GM12864 (cell line): ENCODE measurements around the gene CCND3.

ENCODE experiments used
- DNase-seq: peaks from one replicate; pipeline ENCODE4 v3.0.0-alpha.2; 2011; ENCODE audit warnings: low read depth
- H3K4me3 ChIP-seq: 2 replicates; pipeline ENCODE4 v1.5.1; 2011; ENCODE audit warnings: mild to moderate bottlenecking, low read depth, low read length, control low read depth
- TF ChIP-seq, protein P1 (sequence below): IDR thresholded peaks from 2 replicates; pipeline ENCODE4 v1.5.1; 2011; ENCODE audit warnings: low read depth, mild to moderate bottlenecking, moderate library complexity, low read length, control low read depth, inconsistent platforms; ENCODE audit errors: missing control alignments

The CCND3 gene

GRCh38 chr6:41921712-41921998, 20.0 kb downstream of the CCND3 start:
- DNase-seq = no peak
- TF ChIP-seq, protein P1, sequence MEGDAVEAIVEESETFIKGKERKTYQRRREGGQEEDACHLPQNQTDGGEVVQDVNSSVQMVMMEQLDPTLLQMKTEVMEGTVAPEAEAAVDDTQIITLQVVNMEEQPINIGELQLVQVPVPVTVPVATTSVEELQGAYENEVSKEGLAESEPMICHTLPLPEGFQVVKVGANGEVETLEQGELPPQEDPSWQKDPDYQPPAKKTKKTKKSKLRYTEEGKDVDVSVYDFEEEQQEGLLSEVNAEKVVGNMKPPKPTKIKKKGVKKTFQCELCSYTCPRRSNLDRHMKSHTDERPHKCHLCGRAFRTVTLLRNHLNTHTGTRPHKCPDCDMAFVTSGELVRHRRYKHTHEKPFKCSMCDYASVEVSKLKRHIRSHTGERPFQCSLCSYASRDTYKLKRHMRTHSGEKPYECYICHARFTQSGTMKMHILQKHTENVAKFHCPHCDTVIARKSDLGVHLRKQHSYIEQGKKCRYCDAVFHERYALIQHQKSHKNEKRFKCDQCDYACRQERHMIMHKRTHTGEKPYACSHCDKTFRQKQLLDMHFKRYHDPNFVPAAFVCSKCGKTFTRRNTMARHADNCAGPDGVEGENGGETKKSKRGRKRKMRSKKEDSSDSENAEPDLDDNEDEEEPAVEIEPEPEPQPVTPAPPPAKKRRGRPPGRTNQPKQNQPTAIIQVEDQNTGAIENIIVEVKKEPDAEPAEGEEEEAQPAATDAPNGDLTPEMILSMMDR = no peak

GRCh38 chr6:41920921-41921711, 20.5 kb downstream of the CCND3 start, which contains the start of the genes BYSL and MED20:
Gene BYSL, plus strand, starts transcription at chr6:41921499. Its CDS starts 64 bp downstream, at chr6:41921563.
Gene MED20, minus strand, starts transcription at chr6:41921139. Its CDS starts 121 bp downstream, at chr6:41921018.
- H3K4me3 ChIP-seq = peak within 1 kb of the TSS; percentile 92
- TF ChIP-seq, protein P1 = peak; percentile 93
- DNase-seq = peak; percentile 94

More at GRCh38 chr6:41921712-41921998, 20.0 kb downstream of the CCND3 start:
- H3K4me3 ChIP-seq = peak overlapping the region; percentile 92

DNA sequence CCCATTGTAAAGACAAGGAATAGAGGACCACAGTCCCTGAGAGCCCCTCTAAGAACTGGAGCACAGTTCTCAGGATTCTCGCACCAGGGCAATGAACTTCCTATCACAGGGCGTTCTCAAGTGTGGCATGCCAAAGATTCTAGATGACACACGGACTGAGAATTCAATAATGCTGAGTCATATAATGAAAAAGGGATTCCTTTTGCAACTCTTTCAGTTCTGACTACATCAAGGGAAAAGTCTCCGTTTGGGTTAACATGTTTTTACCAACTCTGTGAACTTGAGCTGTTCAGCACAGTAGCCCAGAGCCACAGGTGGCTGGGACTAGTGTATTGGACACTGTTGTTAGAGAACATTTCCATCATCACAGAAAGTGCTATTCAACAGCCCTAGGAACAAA, 24.1 kb downstream of the CCND3 start:
- TF ChIP-seq, protein P1 = no peak
- no peak overlapping the region for H3K4me3 ChIP-seq
- DNase-seq = no peak

DNA sequence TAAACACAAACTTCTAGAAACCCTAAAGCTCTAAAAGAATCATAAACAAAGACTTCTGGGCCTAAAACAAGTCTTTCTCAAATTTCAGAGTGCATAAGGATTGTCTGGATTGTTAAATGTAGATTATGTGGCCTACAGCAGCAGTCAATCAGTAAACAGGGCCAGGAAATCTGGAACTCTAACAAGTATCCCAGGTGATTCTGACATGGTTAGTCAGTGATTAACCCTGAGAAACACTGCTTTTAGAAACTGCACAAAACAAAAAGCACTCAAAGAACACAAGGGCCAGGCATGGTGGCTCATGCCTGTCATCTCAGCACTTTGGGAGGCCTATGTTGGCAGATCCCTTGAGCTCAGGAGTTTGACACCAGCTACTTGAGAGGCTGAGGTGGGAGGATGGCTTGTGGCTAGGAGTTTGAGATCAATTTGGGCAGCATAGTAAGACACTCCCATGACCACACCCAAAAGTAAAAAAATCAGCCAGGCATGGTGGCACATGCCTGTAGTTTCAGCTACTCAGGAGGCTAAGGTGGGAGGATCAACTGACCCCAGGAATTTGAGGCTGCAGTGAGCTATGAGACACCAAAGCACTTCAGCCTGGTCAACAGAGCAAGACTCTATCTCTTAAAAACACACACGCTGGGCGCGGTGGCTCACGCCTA, 26.6 kb downstream of the CCND3 start:
- TF ChIP-seq, protein P1 = no peak
- no peak overlapping the region for H3K4me3 ChIP-seq
- DNase-seq = no peak

DNA sequence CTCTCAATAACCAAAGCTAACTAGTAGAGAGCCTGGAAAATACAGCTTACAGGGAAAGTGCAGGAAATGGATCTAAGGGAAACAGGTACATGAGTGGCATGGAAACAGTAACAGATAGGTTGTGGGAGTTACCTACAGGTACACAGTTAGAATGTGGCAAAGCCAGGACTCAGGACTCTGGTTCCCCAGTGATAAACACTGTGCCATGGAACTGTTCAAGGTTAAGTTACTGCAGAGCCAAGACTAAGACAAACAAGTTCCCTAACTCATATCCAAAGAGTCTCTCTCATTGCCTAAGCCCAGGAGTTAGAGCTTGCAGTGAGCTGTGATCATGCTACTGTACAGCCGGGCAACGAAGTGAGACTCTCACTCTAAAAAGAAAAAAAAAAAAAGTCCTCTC, 27.3 kb downstream of the CCND3 start:
- TF ChIP-seq, protein P1 = no peak
- no peak for DNase-seq
- no peak overlapping the region for H3K4me3 ChIP-seq

- DNase-seq = no peak
- no peak overlapping the region for H3K4me3 ChIP-seq
- TF ChIP-seq, protein P1 = no peak
Measured at GRCh38 chr6:41909727-41910126, 31.9 kb downstream of the CCND3 start.
